Head of caudate nucleus (tissue), 42 donors: ENCODE data around the gene CEP170.
"Not testable (repeated sequence)": the region's sequence is repeated elsewhere in the genome, so short reads cannot be mapped to it uniquely, and the experiment has no call there.

Experiments
- DNase-seq, 42 donors: peaks; one replicate each; pipeline versions ENCODE4 v3.0.0 to v3.0.0-alpha.2; 2020 to 2021; ENCODE audit warnings: mixed read lengths in 7 of 42
- intact Hi-C: fragments of 100-400 bp; cut with DNase I; formaldehyde crosslinking; loops from one replicate; pipeline ENCODE4 v1.15.0; 2022

The CEP170 gene

DNA sequence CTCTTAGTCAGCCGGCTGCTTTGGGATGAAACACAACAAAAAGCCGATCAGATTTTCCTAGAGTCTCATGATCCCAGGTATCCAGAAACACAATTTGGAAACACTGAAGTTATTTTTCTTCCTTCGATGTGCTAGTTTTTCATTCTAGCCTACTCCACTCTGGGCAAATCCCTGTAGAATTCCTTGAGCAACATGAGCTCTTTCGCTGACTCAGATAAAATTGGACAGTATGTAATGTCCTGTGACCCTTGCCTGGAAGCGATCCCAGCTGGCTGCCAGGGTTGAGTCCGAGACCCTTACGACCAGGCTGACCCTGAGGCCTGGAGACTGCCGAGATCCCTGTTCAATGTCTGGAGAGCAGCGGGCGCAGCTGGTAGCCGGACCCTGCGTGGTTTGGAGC, 147.9 kb downstream of the CEP170 start:
- DNase-seq, intact Hi-C loops: not testable (repeated sequence)

- intact Hi-C loops, DNase-seq: not testable (repeated sequence)
Measured at GRCh38 chr1:243105652-243106332, 149.3 kb downstream of the CEP170 start.

GRCh38 chr1:243105104-243105503, 150.0 kb downstream of the CEP170 start:
- intact Hi-C loops, DNase-seq: not testable (repeated sequence)

DNA sequence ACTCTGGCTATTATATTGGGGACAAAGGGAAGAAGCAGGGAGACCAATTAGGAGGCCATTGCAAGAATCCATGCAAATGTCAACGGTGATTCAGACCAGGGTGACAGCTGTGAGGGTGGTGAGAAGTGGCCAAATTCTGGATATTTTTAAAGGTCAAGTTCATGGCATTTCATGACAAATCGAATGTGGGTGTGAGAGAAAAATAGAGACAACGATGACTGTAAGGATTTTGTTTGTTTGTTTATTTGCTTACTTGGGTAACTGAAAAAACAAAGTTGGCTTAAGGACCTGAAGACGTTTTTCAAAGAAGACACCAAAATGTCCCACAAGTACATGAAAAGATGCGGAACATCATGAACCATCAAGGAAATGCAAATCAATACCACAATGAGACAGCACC, 150.6 kb downstream of the CEP170 start:
- intact Hi-C loops, DNase-seq: not testable (repeated sequence)

GRCh38 chr1:243101551-243102050, 153.5 kb downstream of the CEP170 start:
- DNase-seq: peak in 25 of 42 donors; percentile 4 to 62 (median 33)

GRCh38 chr1:243087368-243087767, 167.7 kb downstream of the CEP170 start:
- intact Hi-C loops, DNase-seq: not testable (repeated sequence)

More at GRCh38 chr1:243101551-243102050, 153.5 kb downstream of the CEP170 start:
- intact Hi-C loops: not testable (repeated sequence)
